Measurements from ENCODE around the gene TMPRSS5.

The TMPRSS5 gene

DNA sequence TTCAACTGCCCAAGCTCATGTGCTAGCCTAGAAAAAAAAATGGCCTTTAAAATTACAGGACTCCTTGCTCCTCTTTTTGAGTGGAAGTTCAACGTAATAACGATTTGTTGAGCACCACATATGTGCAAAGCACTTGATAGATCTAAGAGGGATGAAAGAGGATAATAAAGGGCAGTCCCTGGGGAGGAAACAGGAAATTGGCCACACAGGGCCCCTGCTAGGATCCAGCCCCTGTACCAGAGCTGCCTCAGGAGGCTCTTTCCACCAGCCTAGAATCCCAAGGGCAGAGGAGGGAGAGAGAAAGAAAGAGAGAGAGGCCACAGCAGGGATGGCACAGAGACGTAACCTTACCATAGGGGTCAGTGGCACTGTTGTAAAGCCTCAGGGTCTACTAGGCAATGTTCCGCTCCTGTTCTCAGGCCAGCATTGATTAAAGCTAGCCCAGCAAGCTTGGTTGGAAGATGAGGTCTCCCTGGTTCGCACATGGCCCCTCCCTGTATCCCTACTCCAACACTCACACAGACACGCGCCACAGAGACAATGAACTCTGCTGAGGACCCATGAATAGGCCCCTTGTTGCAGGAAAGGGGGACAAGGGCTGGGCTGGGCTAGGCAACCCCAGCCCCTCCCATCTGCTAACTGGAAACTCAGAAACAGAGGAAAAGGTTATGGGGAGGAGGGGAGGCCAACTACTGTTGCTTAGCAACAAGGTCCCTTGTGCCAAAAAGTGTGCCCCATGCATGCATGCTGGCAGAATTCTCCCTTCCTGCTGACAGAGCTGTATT, at the start of gene TMPRSS5:
Gene TMPRSS5 (minus strand): TSS at position 438 of the 785 bp plus-strand sequence. CDS start 84 bp downstream, at position 354.
- H3K36me3 ChIP-seq (ENCODE audit: low read depth), result no peaks in the 10 kb centered on the region
- no peaks in the 10 kb centered on the region for H3K27me3 ChIP-seq (ENCODE audit: insufficient read depth, poor library complexity, severe bottlenecking)
- no peak within 1 kb of the TSS for H3K4me3 ChIP-seq (ENCODE audit: severe bottlenecking)
- no peaks in the 10 kb centered on the region for H3K9me3 ChIP-seq (ENCODE audit: severe bottlenecking)
- no peak for TF ChIP-seq CTCF (IDR thresholded peaks at IDR 0.05; ENCODE audit: poor library complexity, severe bottlenecking)
- no peak for DNase-seq (ENCODE audit: low spot score)
- no peaks in the 10 kb centered on the region for H3K4me1 ChIP-seq (ENCODE audit: insufficient read depth, poor library complexity, severe bottlenecking)
- ATAC-seq (ENCODE audit: low read depth), result no peak
- H3K27ac ChIP-seq (ENCODE audit: poor library complexity, severe bottlenecking), result no peak within 1 kb of the TSS

DNA sequence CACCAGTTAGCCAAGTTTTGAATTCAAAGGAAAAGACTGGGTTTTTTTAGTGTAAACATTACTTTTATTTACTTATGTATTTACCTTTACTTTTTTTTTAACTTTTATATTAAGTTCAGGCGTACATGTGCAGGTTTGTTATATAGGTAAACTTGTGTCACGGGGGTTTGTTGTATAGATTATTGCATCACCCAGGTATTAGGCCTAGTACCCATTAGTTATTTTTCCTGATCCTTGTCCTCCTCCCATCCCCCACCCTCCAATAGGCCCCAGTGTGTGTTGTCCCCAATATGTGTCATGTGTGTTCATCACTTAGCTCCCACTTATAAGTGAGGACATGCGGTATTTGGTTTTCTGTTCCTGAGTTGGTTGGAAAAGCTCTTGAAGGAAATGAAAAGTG, 46.8 kb upstream of the TMPRSS5 start:
- no peaks in the 10 kb centered on the region for H3K27me3 ChIP-seq (ENCODE audit: insufficient read depth, poor library complexity, severe bottlenecking)
- no peaks in the 10 kb centered on the region for H3K4me1 ChIP-seq (ENCODE audit: insufficient read depth, poor library complexity, severe bottlenecking)
- ATAC-seq (ENCODE audit: low read depth) (no peak), DNase-seq (ENCODE audit: low spot score) (no peak)
- H3K4me3 ChIP-seq (ENCODE audit: severe bottlenecking), result no peak overlapping the region
- no peak for TF ChIP-seq CTCF (IDR thresholded peaks at IDR 0.05; ENCODE audit: poor library complexity, severe bottlenecking)
- H3K27ac ChIP-seq (ENCODE audit: poor library complexity, severe bottlenecking), result no peak overlapping the region
- H3K36me3 ChIP-seq (ENCODE audit: low read depth), result peaks cover 85% of the 10 kb centered on the region
- no peaks in the 10 kb centered on the region for H3K9me3 ChIP-seq (ENCODE audit: severe bottlenecking)

GRCh38 chr11:113736323-113736722, 30.2 kb upstream of the TMPRSS5 start:
- peaks cover 86% of the 10 kb centered on the region for H3K36me3 ChIP-seq (ENCODE audit: low read depth)
- DNase-seq (ENCODE audit: low spot score), result no peak
- no peak for TF ChIP-seq CTCF (IDR thresholded peaks at IDR 0.05; ENCODE audit: poor library complexity, severe bottlenecking)
- H3K9me3 ChIP-seq (ENCODE audit: severe bottlenecking), result no peaks in the 10 kb centered on the region
- ATAC-seq (ENCODE audit: low read depth), result no peak
- H3K4me1 ChIP-seq (ENCODE audit: insufficient read depth, poor library complexity, severe bottlenecking), result no peaks in the 10 kb centered on the region
- H3K27ac ChIP-seq (ENCODE audit: poor library complexity, severe bottlenecking), result no peak overlapping the region
- H3K4me3 ChIP-seq (ENCODE audit: severe bottlenecking), result no peak overlapping the region
- no peaks in the 10 kb centered on the region for H3K27me3 ChIP-seq (ENCODE audit: insufficient read depth, poor library complexity, severe bottlenecking)

- H3K36me3 ChIP-seq (ENCODE audit: low read depth), result peaks cover 44% of the 10 kb centered on the region
- ATAC-seq (ENCODE audit: low read depth), result no peak
- H3K4me3 ChIP-seq (ENCODE audit: severe bottlenecking), result no peak overlapping the region
- no peak overlapping the region for H3K27ac ChIP-seq (ENCODE audit: poor library complexity, severe bottlenecking)
- no peak for DNase-seq (ENCODE audit: low spot score)
- no peaks in the 10 kb centered on the region for H3K9me3 ChIP-seq (ENCODE audit: severe bottlenecking)
- no peaks in the 10 kb centered on the region for H3K27me3 ChIP-seq (ENCODE audit: insufficient read depth, poor library complexity, severe bottlenecking)
- H3K4me1 ChIP-seq (ENCODE audit: insufficient read depth, poor library complexity, severe bottlenecking), result no peaks in the 10 kb centered on the region
- no peak for TF ChIP-seq CTCF (IDR thresholded peaks at IDR 0.05; ENCODE audit: poor library complexity, severe bottlenecking)
These were observed 26.0 kb upstream of the TMPRSS5 start for GRCh38 chr11:113732092-113732491.
